Measurements from ENCODE around the gene FAM163B. TPM values are rescaled to one million over a fixed set of nuclear protein-coding genes. Genes with fewer than 3 reads are reported as not detected.

The FAM163B gene
- total RNA-seq, 1 experiment from 2014 or later, result 2.0 TPM

DNA sequence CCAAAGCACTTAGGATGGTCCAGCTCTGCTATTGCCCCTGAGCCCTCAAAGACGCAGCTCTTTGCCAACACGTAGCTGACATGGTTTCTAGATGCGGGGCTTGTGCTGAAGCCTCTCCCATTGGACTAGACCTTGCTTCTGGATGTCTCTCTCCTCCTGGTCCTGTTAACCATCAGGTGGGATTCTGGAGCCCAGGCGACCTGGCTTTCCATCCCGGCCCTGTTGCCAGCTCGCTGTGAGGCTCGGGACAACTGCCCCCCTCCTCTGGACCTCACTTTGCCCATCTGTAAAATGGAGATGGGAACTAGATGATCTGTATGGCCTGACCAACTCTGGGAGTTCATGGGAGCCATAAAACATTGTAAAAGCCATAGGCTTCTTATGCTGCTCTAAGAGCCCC is 31.0 kb upstream of the FAM163B start:
- POLR2A ChIA-PET, result no interaction called here
- H3K9me3 Mint-ChIP-seq, result no peaks in the 10 kb centered on the region
- no peak overlapping the region for H3K27ac Mint-ChIP-seq
- no peak for TF ChIP-seq ELF4 (CRISPR knock-in tag; IDR thresholded peaks at IDR 0.05; ENCODE audit: low read depth)
- TF ChIP-seq ZNF138 (CRISPR knock-in tag; conservative IDR thresholded peaks at IDR 0.05), result no peak
- TF ChIP-seq, protein P1, sequence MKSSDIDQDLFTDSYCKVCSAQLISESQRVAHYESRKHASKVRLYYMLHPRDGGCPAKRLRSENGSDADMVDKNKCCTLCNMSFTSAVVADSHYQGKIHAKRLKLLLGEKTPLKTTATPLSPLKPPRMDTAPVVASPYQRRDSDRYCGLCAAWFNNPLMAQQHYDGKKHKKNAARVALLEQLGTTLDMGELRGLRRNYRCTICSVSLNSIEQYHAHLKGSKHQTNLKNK (CRISPR knock-in tag; IDR thresholded peaks at IDR 0.05), result no peak
- TF ChIP-seq SMAD4 (CRISPR knock-in tag; IDR thresholded peaks at IDR 0.05), result no peak
- no peaks in the 10 kb centered on the region for H3K27me3 Mint-ChIP-seq (ENCODE audit: low read depth)
- ATAC-seq (no peak), DNase-seq (ENCODE audit: low spot score) (no peak)
- H3K4me3 Mint-ChIP-seq, result no peak overlapping the region
- CTCF ChIA-PET, result interaction anchor here (1.1 kb wide), 1 partner anchor 17 kb away, joined by 3 read pairs; no protein-coding TSS in a partner anchor
- H3K4me1 Mint-ChIP-seq, result peaks cover 16% of the 10 kb centered on the region
- no peaks in the 10 kb centered on the region for H3K36me3 Mint-ChIP-seq

- no peak overlapping the region for H3K4me3 Mint-ChIP-seq
- no peaks in the 10 kb centered on the region for H3K9me3 Mint-ChIP-seq
- no peaks in the 10 kb centered on the region for H3K36me3 Mint-ChIP-seq
- DNase-seq (ENCODE audit: low spot score) (no peak), ATAC-seq (no peak)
- TF ChIP-seq AR (CRISPR knock-in tag; IDR thresholded peaks at IDR 0.05), result no peak
- TF ChIP-seq NR2C2 (CRISPR knock-in tag; IDR thresholded peaks at IDR 0.05), result no peak
- TF ChIP-seq SMAD4 (CRISPR knock-in tag; IDR thresholded peaks at IDR 0.05), result no peak
- TF ChIP-seq ZNF219 (CRISPR knock-in tag; IDR thresholded peaks at IDR 0.05; ENCODE audit: borderline replicate concordance), result no peak
- TF ChIP-seq FOXK1 (CRISPR knock-in tag; IDR thresholded peaks at IDR 0.05), result no peak
- no peak for TF ChIP-seq TCF7 (CRISPR knock-in tag; IDR thresholded peaks at IDR 0.05; ENCODE audit: low read depth)
- TF ChIP-seq, protein P2, sequence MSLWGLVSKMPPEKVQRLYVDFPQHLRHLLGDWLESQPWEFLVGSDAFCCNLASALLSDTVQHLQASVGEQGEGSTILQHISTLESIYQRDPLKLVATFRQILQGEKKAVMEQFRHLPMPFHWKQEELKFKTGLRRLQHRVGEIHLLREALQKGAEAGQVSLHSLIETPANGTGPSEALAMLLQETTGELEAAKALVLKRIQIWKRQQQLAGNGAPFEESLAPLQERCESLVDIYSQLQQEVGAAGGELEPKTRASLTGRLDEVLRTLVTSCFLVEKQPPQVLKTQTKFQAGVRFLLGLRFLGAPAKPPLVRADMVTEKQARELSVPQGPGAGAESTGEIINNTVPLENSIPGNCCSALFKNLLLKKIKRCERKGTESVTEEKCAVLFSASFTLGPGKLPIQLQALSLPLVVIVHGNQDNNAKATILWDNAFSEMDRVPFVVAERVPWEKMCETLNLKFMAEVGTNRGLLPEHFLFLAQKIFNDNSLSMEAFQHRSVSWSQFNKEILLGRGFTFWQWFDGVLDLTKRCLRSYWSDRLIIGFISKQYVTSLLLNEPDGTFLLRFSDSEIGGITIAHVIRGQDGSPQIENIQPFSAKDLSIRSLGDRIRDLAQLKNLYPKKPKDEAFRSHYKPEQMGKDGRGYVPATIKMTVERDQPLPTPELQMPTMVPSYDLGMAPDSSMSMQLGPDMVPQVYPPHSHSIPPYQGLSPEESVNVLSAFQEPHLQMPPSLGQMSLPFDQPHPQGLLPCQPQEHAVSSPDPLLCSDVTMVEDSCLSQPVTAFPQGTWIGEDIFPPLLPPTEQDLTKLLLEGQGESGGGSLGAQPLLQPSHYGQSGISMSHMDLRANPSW (CRISPR knock-in tag; conservative IDR thresholded peaks at IDR 0.05; ENCODE audit: low read depth), result no peak
- no peak for TF ChIP-seq ATF2 (CRISPR knock-in tag; IDR thresholded peaks at IDR 0.05; ENCODE audit: borderline replicate concordance, low read depth)
- TF ChIP-seq, protein P3, sequence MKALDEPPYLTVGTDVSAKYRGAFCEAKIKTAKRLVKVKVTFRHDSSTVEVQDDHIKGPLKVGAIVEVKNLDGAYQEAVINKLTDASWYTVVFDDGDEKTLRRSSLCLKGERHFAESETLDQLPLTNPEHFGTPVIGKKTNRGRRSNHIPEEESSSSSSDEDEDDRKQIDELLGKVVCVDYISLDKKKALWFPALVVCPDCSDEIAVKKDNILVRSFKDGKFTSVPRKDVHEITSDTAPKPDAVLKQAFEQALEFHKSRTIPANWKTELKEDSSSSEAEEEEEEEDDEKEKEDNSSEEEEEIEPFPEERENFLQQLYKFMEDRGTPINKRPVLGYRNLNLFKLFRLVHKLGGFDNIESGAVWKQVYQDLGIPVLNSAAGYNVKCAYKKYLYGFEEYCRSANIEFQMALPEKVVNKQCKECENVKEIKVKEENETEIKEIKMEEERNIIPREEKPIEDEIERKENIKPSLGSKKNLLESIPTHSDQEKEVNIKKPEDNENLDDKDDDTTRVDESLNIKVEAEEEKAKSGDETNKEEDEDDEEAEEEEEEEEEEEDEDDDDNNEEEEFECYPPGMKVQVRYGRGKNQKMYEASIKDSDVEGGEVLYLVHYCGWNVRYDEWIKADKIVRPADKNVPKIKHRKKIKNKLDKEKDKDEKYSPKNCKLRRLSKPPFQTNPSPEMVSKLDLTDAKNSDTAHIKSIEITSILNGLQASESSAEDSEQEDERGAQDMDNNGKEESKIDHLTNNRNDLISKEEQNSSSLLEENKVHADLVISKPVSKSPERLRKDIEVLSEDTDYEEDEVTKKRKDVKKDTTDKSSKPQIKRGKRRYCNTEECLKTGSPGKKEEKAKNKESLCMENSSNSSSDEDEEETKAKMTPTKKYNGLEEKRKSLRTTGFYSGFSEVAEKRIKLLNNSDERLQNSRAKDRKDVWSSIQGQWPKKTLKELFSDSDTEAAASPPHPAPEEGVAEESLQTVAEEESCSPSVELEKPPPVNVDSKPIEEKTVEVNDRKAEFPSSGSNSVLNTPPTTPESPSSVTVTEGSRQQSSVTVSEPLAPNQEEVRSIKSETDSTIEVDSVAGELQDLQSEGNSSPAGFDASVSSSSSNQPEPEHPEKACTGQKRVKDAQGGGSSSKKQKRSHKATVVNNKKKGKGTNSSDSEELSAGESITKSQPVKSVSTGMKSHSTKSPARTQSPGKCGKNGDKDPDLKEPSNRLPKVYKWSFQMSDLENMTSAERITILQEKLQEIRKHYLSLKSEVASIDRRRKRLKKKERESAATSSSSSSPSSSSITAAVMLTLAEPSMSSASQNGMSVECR (CRISPR knock-in tag; IDR thresholded peaks at IDR 0.05; ENCODE audit: borderline replicate concordance), result no peak
- TF ChIP-seq GABPB1 (CRISPR knock-in tag; IDR thresholded peaks at IDR 0.05), result no peak
- TF ChIP-seq ZNF138 (CRISPR knock-in tag; conservative IDR thresholded peaks at IDR 0.05), result no peak
- ChIA-PET POLR2A (no interaction called here), CTCF (no interaction called here)
- H3K27me3 Mint-ChIP-seq (ENCODE audit: low read depth), result no peaks in the 10 kb centered on the region
- H3K4me1 Mint-ChIP-seq, result peaks cover 22% of the 10 kb centered on the region
- H3K27ac Mint-ChIP-seq, result no peak overlapping the region
Observed at GRCh38 chr9:133639613-133640012, 30.4 kb upstream of the FAM163B start.

Measured in WTC11 (cell line).